HEK293 (cell line): ENCODE data around the gene GTF2H3.

Experiments
- CTCF ChIP-seq: fragments of 450-650 bp; formaldehyde crosslinking; IDR thresholded peaks from 2 replicates; pipeline ENCODE4 v1.5.1; 2016; ENCODE audit warnings: missing biosample characterization, missing genetic modification characterization
- EGR2 ChIP-seq: fragments of 450-650 bp; formaldehyde crosslinking; IDR thresholded peaks from 2 replicates; pipeline ENCODE4 v1.5.1; 2016; ENCODE audit warnings: low read depth, missing biosample characterization, missing genetic modification characterization
- GFI1B ChIP-seq: fragments of 450-650 bp; formaldehyde crosslinking; IDR thresholded peaks from 2 replicates; pipeline ENCODE4 v1.5.1; 2016; ENCODE audit warnings: missing biosample characterization, missing genetic modification characterization
- GLIS2 ChIP-seq: fragments of 450-650 bp; formaldehyde crosslinking; IDR thresholded peaks from 2 replicates; pipeline ENCODE4 v1.5.1; 2016; ENCODE audit warnings: missing biosample characterization, missing genetic modification characterization
- KLF16 ChIP-seq: fragments of 450-650 bp; formaldehyde crosslinking; IDR thresholded peaks from 2 replicates; pipeline ENCODE4 v1.5.1; 2017; ENCODE audit warnings: missing biosample characterization, missing genetic modification characterization
- MYNN ChIP-seq: fragments of 450-650 bp; formaldehyde crosslinking; IDR thresholded peaks from 2 replicates; pipeline ENCODE4 v1.5.1; 2016; ENCODE audit warnings: missing biosample characterization, missing genetic modification characterization, borderline replicate concordance
- OVOL3 ChIP-seq: fragments of 450-650 bp; formaldehyde crosslinking; IDR thresholded peaks from 2 replicates; pipeline ENCODE4 v1.5.1; 2016; ENCODE audit warnings: missing biosample characterization, missing genetic modification characterization
- TCF7L2 ChIP-seq: IDR thresholded peaks from 2 replicates; pipeline ENCODE4 v1.6.1; 2011; ENCODE audit warnings: low read depth, mild to moderate bottlenecking, inconsistent platforms, low read length, moderate library complexity, borderline replicate concordance
- ZBTB20 ChIP-seq: fragments of 450-650 bp; formaldehyde crosslinking; IDR thresholded peaks from 2 replicates; pipeline ENCODE4 v1.5.1; 2016; ENCODE audit warnings: missing biosample characterization, missing genetic modification characterization
- ZFP3 ChIP-seq: fragments of 450-650 bp; formaldehyde crosslinking; IDR thresholded peaks from 2 replicates; pipeline ENCODE4 v1.5.1; 2016; ENCODE audit warnings: low read depth, missing biosample characterization, missing genetic modification characterization
- ZNF19 ChIP-seq: fragments of 450-650 bp; formaldehyde crosslinking; IDR thresholded peaks from 2 replicates; pipeline ENCODE4; 2016; ENCODE audit warnings: missing biosample characterization, missing genetic modification characterization, low read depth
- ZNF214 ChIP-seq: fragments of 450-650 bp; formaldehyde crosslinking; IDR thresholded peaks from 2 replicates; pipeline ENCODE4 v1.5.1; 2017; ENCODE audit warnings: missing biosample characterization, mild to moderate bottlenecking, missing genetic modification characterization, borderline replicate concordance
- ZNF239 ChIP-seq: fragments of 450-650 bp; formaldehyde crosslinking; IDR thresholded peaks from 2 replicates; pipeline ENCODE4 v1.5.1; 2016; ENCODE audit warnings: missing biosample characterization, missing genetic modification characterization
- ZNF24 ChIP-seq: fragments of 450-650 bp; formaldehyde crosslinking; IDR thresholded peaks from 2 replicates; pipeline ENCODE4 v1.5.1; 2016; ENCODE audit warnings: missing biosample characterization, missing genetic modification characterization
- ZNF37A ChIP-seq: fragments of 450-650 bp; IDR thresholded peaks from 2 replicates; pipeline ENCODE4 v1.5.1; 2018; ENCODE audit warnings: missing biosample characterization, missing genetic modification characterization
- ZNF416 ChIP-seq: fragments of 450-650 bp; formaldehyde crosslinking; IDR thresholded peaks from 2 replicates; pipeline ENCODE4 v1.5.1; 2016; ENCODE audit warnings: missing biosample characterization, missing genetic modification characterization
- ZNF423 ChIP-seq: fragments of 450-650 bp; formaldehyde crosslinking; IDR thresholded peaks from 2 replicates; pipeline ENCODE4 v1.5.1; 2016; ENCODE audit warnings: missing biosample characterization, missing genetic modification characterization
- ZNF426 ChIP-seq: fragments of 450-650 bp; formaldehyde crosslinking; IDR thresholded peaks from 2 replicates; pipeline ENCODE4 v1.5.1; 2017; ENCODE audit warnings: missing biosample characterization, missing genetic modification characterization, mild to moderate bottlenecking, inconsistent platforms, moderate library complexity
- ZNF433 ChIP-seq: fragments of 450-650 bp; formaldehyde crosslinking; IDR thresholded peaks from 2 replicates; pipeline ENCODE4 v1.5.1; 2016; ENCODE audit warnings: missing biosample characterization, missing genetic modification characterization, low read depth
- ZNF514 ChIP-seq: fragments of 450-650 bp; formaldehyde crosslinking; IDR thresholded peaks from 2 replicates; pipeline ENCODE4 v1.5.1; 2016; ENCODE audit warnings: missing biosample characterization, missing genetic modification characterization
- ZNF530 ChIP-seq: fragments of 450-650 bp; formaldehyde crosslinking; IDR thresholded peaks from 2 replicates; pipeline ENCODE4 v1.5.1; 2016; ENCODE audit warnings: low read depth, missing biosample characterization, missing genetic modification characterization
- ZNF544 ChIP-seq: fragments of 450-650 bp; formaldehyde crosslinking; IDR thresholded peaks from 2 replicates; pipeline ENCODE4 v1.5.0; 2017; ENCODE audit warnings: missing biosample characterization, missing genetic modification characterization
- ZNF560 ChIP-seq: fragments of 450-650 bp; formaldehyde crosslinking; IDR thresholded peaks from 2 replicates; pipeline ENCODE4 v1.5.1; 2017; ENCODE audit warnings: missing biosample characterization, missing genetic modification characterization, borderline replicate concordance
- ZNF621 ChIP-seq: fragments of 450-650 bp; formaldehyde crosslinking; IDR thresholded peaks from 2 replicates; pipeline ENCODE4 v1.5.1; 2017; ENCODE audit warnings: missing biosample characterization, missing genetic modification characterization
- ZNF629 ChIP-seq: fragments of 450-650 bp; formaldehyde crosslinking; IDR thresholded peaks from 2 replicates; pipeline ENCODE4 v1.5.1; 2017; ENCODE audit warnings: missing biosample characterization, missing genetic modification characterization
- ZNF701 ChIP-seq: fragments of 450-650 bp; formaldehyde crosslinking; IDR thresholded peaks from 2 replicates; pipeline ENCODE4 v1.5.1; 2016; ENCODE audit warnings: missing biosample characterization, missing genetic modification characterization
- ZNF830 ChIP-seq: fragments of 450-650 bp; IDR thresholded peaks from 2 replicates; pipeline ENCODE4 v1.5.0; 2018; ENCODE audit warnings: missing biosample characterization, missing genetic modification characterization, low read depth, mild to moderate bottlenecking, moderate library complexity
- ZSCAN18 ChIP-seq: fragments of 450-650 bp; formaldehyde crosslinking; IDR thresholded peaks from 2 replicates; pipeline ENCODE4 v1.5.1; 2016; ENCODE audit warnings: missing biosample characterization, missing genetic modification characterization
- ZXDB ChIP-seq: fragments of 450-650 bp; formaldehyde crosslinking; IDR thresholded peaks from 2 replicates; pipeline ENCODE4 v1.5.1; 2016; ENCODE audit warnings: missing biosample characterization, missing genetic modification characterization
- TF ChIP-seq, protein P1 (sequence below): fragments of 450-650 bp; formaldehyde crosslinking; IDR thresholded peaks from 2 replicates; pipeline ENCODE4 v1.5.1; 2016; ENCODE audit warnings: missing biosample characterization, missing genetic modification characterization
- TF ChIP-seq, protein P2 (sequence below): fragments of 450-650 bp; formaldehyde crosslinking; IDR thresholded peaks from 2 replicates; pipeline ENCODE4 v1.5.1; 2016; ENCODE audit warnings: missing biosample characterization, missing genetic modification characterization
- TF ChIP-seq, protein P3 (sequence below): fragments of 450-650 bp; formaldehyde crosslinking; IDR thresholded peaks from 2 replicates; pipeline ENCODE4 v1.5.1; 2016; ENCODE audit warnings: missing biosample characterization, missing genetic modification characterization, low read depth

The GTF2H3 gene

DNA sequence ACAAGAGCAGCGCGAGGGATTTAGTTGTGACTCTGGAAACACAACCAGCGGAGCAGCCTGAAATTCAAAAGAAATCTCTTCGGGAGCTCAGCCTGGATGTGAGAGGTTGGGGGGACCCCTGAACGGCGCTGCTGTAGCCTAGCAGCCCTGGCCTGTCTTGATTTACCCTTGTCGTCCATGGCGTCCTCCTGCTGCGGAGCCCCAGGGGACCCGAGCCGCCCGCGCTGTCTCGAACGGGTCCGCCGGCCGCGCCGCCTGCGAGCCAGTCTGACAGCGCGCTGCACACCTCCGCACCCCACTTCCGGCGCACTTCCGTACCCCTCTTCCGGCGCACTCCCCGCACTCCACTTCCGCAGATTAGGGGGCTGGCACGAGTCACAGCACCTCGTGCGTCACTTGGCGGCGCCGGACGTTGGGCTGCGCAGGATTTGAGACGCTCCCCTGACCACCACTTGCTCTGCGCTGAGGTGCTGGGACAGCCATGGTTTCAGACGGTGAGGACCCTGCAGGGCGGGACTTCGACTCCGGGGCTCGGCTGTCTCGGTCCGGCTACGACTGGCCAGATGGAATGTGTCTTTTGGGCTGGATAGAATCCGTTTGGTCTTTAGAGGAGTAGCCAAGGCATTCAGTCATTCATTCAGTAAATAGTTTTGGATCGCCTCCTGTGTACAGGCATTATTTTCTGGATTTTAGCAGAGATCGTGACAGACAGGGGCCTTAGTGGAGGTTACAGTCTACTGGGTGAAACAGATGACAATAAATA lies at the start of gene GTF2H3, which contains the start of gene EIF2B1 (continued):
- no peak for TF ChIP-seq MYNN
- peak; percentile 73; the same call in 1 of the 2 replicates for TF ChIP-seq ZBTB20 (tag by site-specific recombination)
- peak; percentile 97 for TF ChIP-seq ZNF629
- TF ChIP-seq CTCF, result peak; percentile 58; the same call in 1 of the 2 replicates
- TF ChIP-seq GLIS2, result peak; percentile 53; the same call in 1 of the 2 replicates
- no peak for TF ChIP-seq GFI1B (tag by site-specific recombination)
- peak; percentile 53; the same call in 1 of the 2 replicates for TF ChIP-seq ZNF423
- no peak for TF ChIP-seq ZNF530 (tag by site-specific recombination)
- TF ChIP-seq ZFP3 (tag by site-specific recombination), result no peak
- TF ChIP-seq ZNF514 (tag by site-specific recombination), result no peak
- TF ChIP-seq ZNF560 (tag by site-specific recombination), result no peak
- TF ChIP-seq TCF7L2, result no peak
- no peak for TF ChIP-seq ZNF701 (tag by site-specific recombination)
- TF ChIP-seq ZSCAN18 (tag by site-specific recombination), result no peak
- TF ChIP-seq EGR2 (tag by site-specific recombination), result peak; percentile 72
- TF ChIP-seq ZNF621 (tag by site-specific recombination), result no peak
- no peak for TF ChIP-seq ZNF433 (tag by site-specific recombination)
- no peak for TF ChIP-seq ZNF37A
- TF ChIP-seq ZNF544 (tag by site-specific recombination), result no peak
- no peak for TF ChIP-seq OVOL3 (tag by site-specific recombination)
- peak; percentile 71; the same call in 1 of the 2 replicates for TF ChIP-seq KLF16 (tag by site-specific recombination)
- TF ChIP-seq ZNF830 (tag by site-specific recombination), result no peak
- TF ChIP-seq ZNF214 (tag by site-specific recombination), result no peak
- TF ChIP-seq, protein P1, sequence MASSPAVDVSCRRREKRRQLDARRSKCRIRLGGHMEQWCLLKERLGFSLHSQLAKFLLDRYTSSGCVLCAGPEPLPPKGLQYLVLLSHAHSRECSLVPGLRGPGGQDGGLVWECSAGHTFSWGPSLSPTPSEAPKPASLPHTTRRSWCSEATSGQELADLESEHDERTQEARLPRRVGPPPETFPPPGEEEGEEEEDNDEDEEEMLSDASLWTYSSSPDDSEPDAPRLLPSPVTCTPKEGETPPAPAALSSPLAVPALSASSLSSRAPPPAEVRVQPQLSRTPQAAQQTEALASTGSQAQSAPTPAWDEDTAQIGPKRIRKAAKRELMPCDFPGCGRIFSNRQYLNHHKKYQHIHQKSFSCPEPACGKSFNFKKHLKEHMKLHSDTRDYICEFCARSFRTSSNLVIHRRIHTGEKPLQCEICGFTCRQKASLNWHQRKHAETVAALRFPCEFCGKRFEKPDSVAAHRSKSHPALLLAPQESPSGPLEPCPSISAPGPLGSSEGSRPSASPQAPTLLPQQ (tag by site-specific recombination), result peak; percentile 65; the same call in 1 of the 2 replicates
- TF ChIP-seq ZNF19 (tag by site-specific recombination), result no peak
- peak; percentile 93 for TF ChIP-seq ZXDB (tag by site-specific recombination)
- TF ChIP-seq ZNF416 (tag by site-specific recombination), result no peak
- no peak for TF ChIP-seq ZNF426 (tag by site-specific recombination)
- TF ChIP-seq ZNF239 (tag by site-specific recombination), result no peak
- TF ChIP-seq ZNF24 (tag by site-specific recombination), result peak; percentile 80
- TF ChIP-seq, protein P2, sequence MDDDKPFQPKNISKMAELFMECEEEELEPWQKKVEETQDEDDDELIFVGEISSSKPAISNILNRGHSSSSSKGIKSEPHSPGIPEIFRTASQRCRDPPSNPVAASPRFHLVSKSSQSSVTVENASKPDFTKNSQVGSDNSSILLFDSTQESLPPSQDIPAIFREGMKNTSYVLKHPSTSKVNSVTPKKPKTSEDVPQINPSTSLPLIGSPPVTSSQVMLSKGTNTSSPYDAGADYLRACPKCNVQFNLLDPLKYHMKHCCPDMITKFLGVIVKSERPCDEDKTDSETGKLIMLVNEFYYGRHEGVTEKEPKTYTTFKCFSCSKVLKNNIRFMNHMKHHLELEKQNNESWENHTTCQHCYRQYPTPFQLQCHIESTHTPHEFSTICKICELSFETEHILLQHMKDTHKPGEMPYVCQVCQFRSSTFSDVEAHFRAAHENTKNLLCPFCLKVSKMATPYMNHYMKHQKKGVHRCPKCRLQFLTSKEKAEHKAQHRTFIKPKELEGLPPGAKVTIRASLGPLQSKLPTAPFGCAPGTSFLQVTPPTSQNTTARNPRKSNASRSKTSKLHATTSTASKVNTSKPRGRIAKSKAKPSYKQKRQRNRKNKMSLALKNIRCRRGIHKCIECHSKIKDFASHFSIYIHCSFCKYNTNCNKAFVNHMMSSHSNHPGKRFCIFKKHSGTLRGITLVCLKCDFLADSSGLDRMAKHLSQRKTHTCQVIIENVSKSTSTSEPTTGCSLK (tag by site-specific recombination), result no peak
- TF ChIP-seq, protein P3, sequence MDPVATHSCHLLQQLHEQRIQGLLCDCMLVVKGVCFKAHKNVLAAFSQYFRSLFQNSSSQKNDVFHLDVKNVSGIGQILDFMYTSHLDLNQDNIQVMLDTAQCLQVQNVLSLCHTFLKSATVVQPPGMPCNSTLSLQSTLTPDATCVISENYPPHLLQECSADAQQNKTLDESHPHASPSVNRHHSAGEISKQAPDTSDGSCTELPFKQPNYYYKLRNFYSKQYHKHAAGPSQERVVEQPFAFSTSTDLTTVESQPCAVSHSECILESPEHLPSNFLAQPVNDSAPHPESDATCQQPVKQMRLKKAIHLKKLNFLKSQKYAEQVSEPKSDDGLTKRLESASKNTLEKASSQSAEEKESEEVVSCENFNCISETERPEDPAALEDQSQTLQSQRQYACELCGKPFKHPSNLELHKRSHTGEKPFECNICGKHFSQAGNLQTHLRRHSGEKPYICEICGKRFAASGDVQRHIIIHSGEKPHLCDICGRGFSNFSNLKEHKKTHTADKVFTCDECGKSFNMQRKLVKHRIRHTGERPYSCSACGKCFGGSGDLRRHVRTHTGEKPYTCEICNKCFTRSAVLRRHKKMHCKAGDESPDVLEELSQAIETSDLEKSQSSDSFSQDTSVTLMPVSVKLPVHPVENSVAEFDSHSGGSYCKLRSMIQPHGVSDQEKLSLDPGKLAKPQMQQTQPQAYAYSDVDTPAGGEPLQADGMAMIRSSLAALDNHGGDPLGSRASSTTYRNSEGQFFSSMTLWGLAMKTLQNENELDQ (tag by site-specific recombination), result no peak
